A549 (cell line): ENCODE results near the gene TSSK6. TPM values are rescaled to one million over a fixed set of nuclear protein-coding genes. Genes with fewer than 3 reads are reported as not detected.

ENCODE experiments used
- ATAC-seq, 2 experiments: fragments of 200-7000 bp in 1 of 2; fragments of >200 bp in 1 of 2; cut with Nextera tagmentation in 1 of 2; cut with Tn5 transposase in 1 of 2; 3 replicates each; pipeline versions ENCODE4 v1.8.0 to v1.9.1; 2018 to 2020; ENCODE audit warnings: mild to moderate bottlenecking in 1 of 2, moderate library complexity in 1 of 2
- CTCF ChIA-PET: fragments of 300-600 bp; sonication (Branson Sonifier 250); formaldehyde crosslinking; extraction: SDS; loops from one replicate; lab custom pipeline; 2021; ENCODE audit warnings: antibody characterized with exemption, inconsistent platforms; lab: Yijun Ruan, JAX
- POLR2A ChIA-PET: fragments of 350-600 bp; formaldehyde crosslinking; extraction: SDS; loops from one replicate; lab custom pipeline; 2021; ENCODE audit warnings: antibody characterized with exemption, inconsistent platforms; lab: Yijun Ruan, JAX
- DNase-seq, 2 experiments: peaks; one replicate each; pipeline versions ENCODE4 v3.0.0 to v3.0.0-alpha.2; 2011 to 2016; ENCODE audit warnings: low read depth in 1 of 2, low spot score in 1 of 2
- FAIRE-seq: peaks from 2 replicates; lab custom pipeline; 2011; peaks lifted over from hg19 to GRCh38; lab: Jason Lieb, UNC
- H3K27ac ChIP-seq, 2 experiments: fragments of >200 bp; sonication (Bioruptor Twin); formaldehyde crosslinking; 3 replicates each; pipeline ENCODE4 v1.5.1; 2016 to 2017
- H3K4me1 ChIP-seq: fragments of >200 bp; sonication (Bioruptor Twin); formaldehyde crosslinking; 3 replicates; pipeline ENCODE4 v1.6.1; 2016
- H3K4me2 ChIP-seq: fragments of >200 bp; sonication (Bioruptor Twin); formaldehyde crosslinking; 3 replicates; pipeline ENCODE4 v1.6.1; 2016
- H3K4me3 ChIP-seq: fragments of >200 bp; sonication (Bioruptor Twin); formaldehyde crosslinking; 3 replicates; pipeline ENCODE4 v1.5.1; 2016
- H3K9me3 ChIP-seq: fragments of >200 bp; sonication (Bioruptor Twin); formaldehyde crosslinking; 3 replicates; pipeline ENCODE4 v1.6.1; 2016
- CBX2 ChIP-seq: fragments of 200-600 bp; sonication (generic); IDR thresholded peaks from 2 replicates; pipeline ENCODE4 v1.6.1; 2016; ENCODE audit warnings: low read depth, mild to moderate bottlenecking, borderline replicate concordance
- CBX8 ChIP-seq: fragments of 200-600 bp; sonication (generic); IDR thresholded peaks from 2 replicates; pipeline ENCODE4 v1.6.1; 2016
- E2F6 ChIP-seq: IDR thresholded peaks from 2 replicates; pipeline ENCODE4 v1.6.1; 2012; ENCODE audit warnings: low read depth, borderline replicate concordance
- EHMT2 ChIP-seq: fragments of 200-600 bp; sonication (generic); IDR thresholded peaks from 2 replicates; pipeline ENCODE4 v1.6.1; 2016; ENCODE audit warnings: antibody characterized with exemption, low read depth, mild to moderate bottlenecking, moderate library complexity
- FOSB ChIP-seq: fragments of 250-450 bp; sonication (Bioruptor Pico); IDR thresholded peaks from 2 replicates; pipeline ENCODE4 v1.5.0; 2020; ENCODE audit warnings: mild to moderate bottlenecking, moderate library complexity
- FOXS1 ChIP-seq: fragments of 250-450 bp; sonication (Bioruptor Pico); IDR thresholded peaks from 2 replicates; pipeline ENCODE4 v1.5.0; 2020; ENCODE audit warnings: mild to moderate bottlenecking, moderate library complexity
- GATA3 ChIP-seq: IDR thresholded peaks from 2 replicates; pipeline ENCODE4 v1.6.1; 2012; ENCODE audit warnings: borderline replicate concordance
- HDAC2 ChIP-seq: fragments of 200-600 bp; sonication (generic); IDR thresholded peaks from 2 replicates; pipeline ENCODE4 v1.6.1; 2016
- HOXA7 ChIP-seq: fragments of 250-450 bp; sonication (Bioruptor Pico); IDR thresholded peaks from 2 replicates; pipeline ENCODE4 v1.5.0; 2020; ENCODE audit warnings: mild to moderate bottlenecking, moderate library complexity
- NFE2L2 ChIP-seq: fragments of 150-350 bp; conservative IDR thresholded peaks from 2 replicates; pipeline ENCODE4 v1.6.1; 2014; ENCODE audit warnings: low read length
- NPAS2 ChIP-seq: fragments of 250-450 bp; sonication (Bioruptor Pico); IDR thresholded peaks from 2 replicates; pipeline ENCODE4 v1.8.0; 2022; ENCODE audit warnings: mild to moderate bottlenecking, moderate library complexity, borderline replicate concordance
- NR3C1 ChIP-seq: fragments of >200 bp; sonication (Bioruptor Twin); formaldehyde crosslinking; IDR thresholded peaks from 3 replicates; pipeline ENCODE4 v1.6.1; 2017
- PBX3 ChIP-seq: IDR thresholded peaks from 2 replicates; pipeline ENCODE4 v1.6.1; 2012
- PHF8 ChIP-seq: fragments of 200-600 bp; sonication (generic); IDR thresholded peaks from 2 replicates; pipeline ENCODE4 v1.6.1; 2016; ENCODE audit warnings: low read depth, mild to moderate bottlenecking, antibody characterized with exemption, moderate library complexity, borderline replicate concordance
- POLR2AphosphoS2 ChIP-seq: conservative IDR thresholded peaks from 2 replicates; pipeline ENCODE4 v1.6.1; 2012; ENCODE audit warnings: low read length, improper control_type of control experiment, inconsistent platforms
- RARB ChIP-seq: fragments of 250-450 bp; sonication (Bioruptor Pico); IDR thresholded peaks from 2 replicates; pipeline ENCODE4 v1.8.0; 2021; ENCODE audit warnings: mild to moderate bottlenecking, moderate library complexity
- RNF2 ChIP-seq: fragments of 200-600 bp; sonication (generic); IDR thresholded peaks from 2 replicates; pipeline ENCODE4 v1.6.1; 2016; ENCODE audit warnings: low read depth, mild to moderate bottlenecking, antibody characterized with exemption, moderate library complexity, borderline replicate concordance
- SREBF2 ChIP-seq: fragments of 450-650 bp; IDR thresholded peaks from 2 replicates; pipeline ENCODE4 v1.6.1; 2014; ENCODE audit warnings: mild to moderate bottlenecking, moderate library complexity
- ZNF302 ChIP-seq: fragments of 250-450 bp; sonication (Bioruptor Pico); IDR thresholded peaks from 2 replicates; pipeline ENCODE4 v1.9.0; 2021; ENCODE audit warnings: inconsistent platforms, mild to moderate bottlenecking, moderate library complexity
- WGBS: methylation state at CpG from one replicate; pipeline ENCODE4 v1.1.6; 2017; ENCODE audit errors: missing lambda C conversion rate; 5-methylcytosine and 5-hydroxymethylcytosine counted together
- polyA plus RNA-seq, 4 experiments: library from polyadenylated mRNA; depleted of rRNA in 3 of 4; stranded (reverse); fragments of >200 nt; fragmentation: RNase III in 1 of 4; extraction: RNeasy Plus Mini Kit Qiagen cat#74134 plus additional on column Dnase treatment in 1 of 4; gene quantifications; 2 replicates in 3 of 4; 3 replicates in 1 of 4; pipeline ENCODE4 v1.2.3, GENCODE V29; 2011 to 2017
- TF ChIP-seq, protein P1 (sequence below): fragments of >200 bp; sonication (Bioruptor Twin); formaldehyde crosslinking; IDR thresholded peaks from 2 replicates; pipeline ENCODE4 v1.6.1; 2016
- TF ChIP-seq, protein P2 (sequence below): fragments of 250-450 bp; sonication (Bioruptor Pico); IDR thresholded peaks from 2 replicates; pipeline ENCODE4 v1.5.0; 2020; ENCODE audit warnings: low read depth, mild to moderate bottlenecking, moderate library complexity

Gene TSSK6
- polyA plus RNA-seq, 2 of the 4 experiments (the other 2 are of a cell fraction) = 1.4 to 1.8 TPM

DNA sequence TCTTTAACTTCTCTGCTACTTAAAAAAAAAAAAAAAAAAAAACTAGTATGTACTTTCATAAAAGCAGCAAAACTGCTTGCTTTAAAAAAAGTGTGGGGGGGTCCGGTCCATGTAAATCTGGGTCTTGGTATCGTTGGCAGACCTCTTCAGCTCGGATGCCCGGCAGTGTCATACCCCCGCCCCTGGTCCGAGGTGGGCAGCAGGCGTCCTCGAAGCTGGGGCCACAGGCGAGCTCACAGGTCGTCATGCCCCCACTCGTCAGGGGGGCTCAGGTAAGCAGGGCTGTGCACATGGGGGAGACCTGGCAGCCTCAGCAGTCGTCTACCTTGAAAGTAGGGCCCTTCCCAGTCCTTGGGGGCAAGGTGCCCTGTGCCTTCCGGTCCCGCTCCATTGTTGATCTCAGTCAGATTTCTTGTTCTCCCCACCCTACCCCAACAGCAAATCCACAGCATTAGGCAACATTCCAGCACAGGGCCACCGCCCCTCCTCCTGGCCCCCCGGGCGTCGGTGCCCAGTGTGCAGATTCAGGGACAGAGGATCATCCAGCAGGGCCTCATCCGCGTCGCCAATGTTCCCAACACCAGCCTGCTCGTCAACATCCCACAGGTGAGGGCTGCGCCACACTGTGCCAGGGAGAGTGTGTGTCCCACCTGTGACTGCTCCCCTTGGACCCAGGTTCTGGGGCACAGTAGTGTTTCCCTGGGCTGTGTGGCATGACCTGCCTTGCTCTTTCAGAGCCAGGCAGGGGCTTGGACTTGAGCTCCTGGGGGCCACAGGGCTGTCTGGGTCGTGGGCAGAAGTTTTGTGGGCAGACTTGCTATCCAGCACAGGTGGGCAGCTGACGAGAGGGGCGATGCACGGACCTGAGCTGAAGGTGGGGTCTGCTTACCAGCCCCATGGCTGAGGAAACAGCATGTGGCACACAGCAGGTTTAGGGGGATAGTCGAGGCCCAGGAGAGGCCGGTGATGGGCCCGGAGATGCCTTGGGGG is 19.4 kb downstream of the TSSK6 start:
- DNase-seq (no peak), ATAC-seq (no peak), FAIRE-seq (no peak)
- no peaks in the 10 kb centered on the region for H3K9me3 ChIP-seq
- TF ChIP-seq HOXA7 (no peak), NPAS2 (CRISPR knock-in tag) (no peak), POLR2AphosphoS2 (no peak), CBX2 (no peak), FOSB (no peak)
- TF ChIP-seq, protein P1, sequence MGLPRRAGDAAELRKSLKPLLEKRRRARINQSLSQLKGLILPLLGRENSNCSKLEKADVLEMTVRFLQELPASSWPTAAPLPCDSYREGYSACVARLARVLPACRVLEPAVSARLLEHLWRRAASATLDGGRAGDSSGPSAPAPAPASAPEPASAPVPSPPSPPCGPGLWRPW = no peak
- no peak overlapping the region for H3K4me3 ChIP-seq
- 87% methylated on average over 24 of the region's 30 CpGs for WGBS
- ChIA-PET CTCF (no interaction called here), POLR2A (no interaction called here)
- no peak overlapping the region for H3K27ac ChIP-seq
- H3K4me1 ChIP-seq = no peaks in the 10 kb centered on the region
- no peak overlapping the region for H3K4me2 ChIP-seq

DNA sequence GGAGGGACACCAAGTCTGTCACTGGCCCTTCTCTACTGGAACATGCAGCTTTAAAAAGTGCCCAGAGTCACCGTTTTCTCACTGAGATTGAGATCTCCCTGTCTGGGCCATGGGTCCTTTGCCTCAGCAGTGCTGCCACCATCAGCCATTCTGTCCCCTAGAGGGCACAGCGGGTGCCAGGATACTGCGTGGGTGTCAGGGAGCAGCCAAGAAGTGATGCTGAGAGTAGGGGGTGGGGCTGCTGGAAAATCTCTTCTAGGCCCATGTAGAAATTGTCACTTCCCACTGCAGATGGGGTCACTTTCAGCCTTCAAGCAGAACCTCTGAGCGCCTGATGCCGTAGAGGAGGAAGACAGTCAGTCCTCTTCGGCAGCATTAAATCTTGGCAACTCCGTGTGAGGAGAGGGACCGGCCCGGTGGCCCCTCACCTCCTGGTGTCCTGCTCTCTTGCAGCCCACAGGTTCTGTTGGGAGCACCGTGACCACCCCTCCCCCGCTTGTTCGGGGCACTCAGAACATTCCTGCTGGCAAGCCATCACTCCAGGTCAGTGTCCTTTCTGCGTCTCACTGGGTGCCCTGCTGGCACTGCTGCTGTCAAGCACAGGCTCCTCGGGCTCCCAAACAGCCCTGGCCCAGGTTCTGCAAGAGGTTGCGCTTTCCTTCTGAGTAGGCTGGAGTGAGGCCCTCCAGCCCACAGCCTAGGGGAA is 21.4 kb downstream of the TSSK6 start:
- 81% methylated on average over 14 of the region's 15 CpGs for WGBS
- peaks cover 8% of the 10 kb centered on the region; the same call in 2 of the 3 replicates for H3K4me1 ChIP-seq
- H3K9me3 ChIP-seq = no peaks in the 10 kb centered on the region
- ATAC-seq (no peak), DNase-seq (no peak), FAIRE-seq (no peak)
- no peak for TF ChIP-seq RNF2
- TF ChIP-seq POLR2AphosphoS2 = no peak
- TF ChIP-seq NR3C1 = no peak
- TF ChIP-seq PBX3 = no peak
- TF ChIP-seq ZNF302 (CRISPR knock-in tag) = no peak
- TF ChIP-seq FOXS1 (CRISPR knock-in tag) = no peak
- TF ChIP-seq HDAC2 = no peak
- TF ChIP-seq CBX8 = no peak
- no peak for TF ChIP-seq E2F6
- TF ChIP-seq SREBF2 = no peak
- TF ChIP-seq HOXA7 = no peak
- TF ChIP-seq GATA3 = no peak
- TF ChIP-seq, protein P2, sequence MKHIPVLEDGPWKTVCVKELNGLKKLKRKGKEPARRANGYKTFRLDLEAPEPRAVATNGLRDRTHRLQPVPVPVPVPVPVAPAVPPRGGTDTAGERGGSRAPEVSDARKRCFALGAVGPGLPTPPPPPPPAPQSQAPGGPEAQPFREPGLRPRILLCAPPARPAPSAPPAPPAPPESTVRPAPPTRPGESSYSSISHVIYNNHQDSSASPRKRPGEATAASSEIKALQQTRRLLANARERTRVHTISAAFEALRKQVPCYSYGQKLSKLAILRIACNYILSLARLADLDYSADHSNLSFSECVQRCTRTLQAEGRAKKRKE = no peak
- no peak for TF ChIP-seq RARB (CRISPR knock-in tag)
- no peak for TF ChIP-seq NFE2L2
- TF ChIP-seq CBX2 = no peak
- no peak for TF ChIP-seq EHMT2
- no peak for TF ChIP-seq PHF8
- no peak for TF ChIP-seq FOSB
- H3K4me2 ChIP-seq = no peak overlapping the region
- no peak overlapping the region for H3K4me3 ChIP-seq
- POLR2A ChIA-PET = no interaction called here
- CTCF ChIA-PET = interaction anchor here (4.9 kb wide), 1 partner anchor 127 kb away, joined by 53 read pairs; no protein-coding TSS in a partner anchor
- H3K27ac ChIP-seq = no peak overlapping the region
